GM12878 (cell line): ENCODE measurements around the gene RAF1. TPM values are rescaled to one million over a fixed set of nuclear protein-coding genes. Genes with fewer than 3 reads are reported as not detected.

Source experiments
- ATAC-seq: fragments of 200-7000 bp; cut with Tn5 transposase; 3 replicates; pipeline ENCODE4 v1.9.1; 2020; ENCODE audit warnings: mild to moderate bottlenecking, moderate library complexity
- BruUV-seq: library from RNA; stranded (reverse); fragments of 400-500 nt; replicated peaks from 2 replicates; lab custom pipeline; 2021; lab: Mats Ljungman, UMichigan
- CTCF ChIA-PET: fragments of 300-600 bp; sonication (Branson Sonifier 250); formaldehyde crosslinking; extraction: SDS; loops from one replicate; lab custom pipeline; 2021; ENCODE audit warnings: inconsistent platforms; lab: Yijun Ruan, JAX
- POLR2A ChIA-PET: fragments of 350-600 bp; formaldehyde crosslinking; extraction: SDS; loops from one replicate; lab custom pipeline; 2021; ENCODE audit warnings: inconsistent platforms; lab: Charles Lee
- RAD21 ChIA-PET: fragments of 300-600 bp; sonication (Branson Sonifier 250); formaldehyde crosslinking; loops from one replicate; lab custom pipeline; 2023; ENCODE audit warnings: antibody characterized with exemption; ENCODE audit not compliant: unreplicated experiment; lab: Charles Lee
- SMC1A ChIA-PET: fragments of 300-600 bp; sonication (Branson Sonifier 250); formaldehyde crosslinking; loops from one replicate; lab custom pipeline; 2023; ENCODE audit not compliant: unreplicated experiment, uncharacterized antibody; lab: Charles Lee
- DNase-seq: peaks from one replicate; pipeline ENCODE4 v3.0.0-alpha.2; 2011; ENCODE audit warnings: low read depth, low spot score
- FAIRE-seq: peaks from 3 replicates; lab custom pipeline; 2011; peaks lifted over from hg19 to GRCh38; lab: Jason Lieb, UNC
- H2AFZ ChIP-seq: 2 replicates; pipeline ENCODE4 v1.6.0; 2011; ENCODE audit warnings: low read depth, low read length, control low read depth; ENCODE audit not compliant: control insufficient read depth
- H3K27ac ChIP-seq: 2 replicates; pipeline ENCODE4 v1.5.1; 2011; ENCODE audit warnings: control low read depth; ENCODE audit not compliant: control insufficient read depth, insufficient read depth
- H3K27me3 ChIP-seq, 2 experiments: replicated peaks in 1 of 2; 2 replicates each; pipeline versions ENCODE4 v1.6.0 to v1.6.1; 2011; ENCODE audit warnings: low read length in 1 of 2; ENCODE audit not compliant: control insufficient read depth in 2 of 2, insufficient read depth in 2 of 2
- H3K36me3 ChIP-seq, 2 experiments: 2 replicates each; pipeline ENCODE4 v1.5.1; 2011; ENCODE audit warnings: low read length in 1 of 2; ENCODE audit not compliant: control insufficient read depth in 2 of 2, insufficient read depth in 2 of 2
- H3K4me1 ChIP-seq: 2 replicates; pipeline ENCODE4 v1.6.1; 2011; ENCODE audit warnings: mild to moderate bottlenecking, low read length, moderate library complexity, mixed read lengths; ENCODE audit not compliant: control insufficient read depth, insufficient read depth
- H3K4me2 ChIP-seq: 2 replicates; pipeline ENCODE4 v1.6.0; 2011; ENCODE audit warnings: control low read depth; ENCODE audit not compliant: control insufficient read depth, insufficient read depth
- H3K4me3 ChIP-seq: fragments of 200-600 bp; sonication (generic); 2 replicates; pipeline ENCODE4 v1.5.1; 2016
- H3K79me2 ChIP-seq: 2 replicates; pipeline ENCODE4 v1.6.0; 2011; ENCODE audit warnings: low read length; ENCODE audit not compliant: control insufficient read depth, insufficient read depth
- H3K9ac ChIP-seq: 2 replicates; pipeline ENCODE4 v1.8.0; 2011; ENCODE audit warnings: low read length, control low read depth, mixed read lengths; ENCODE audit not compliant: control insufficient read depth, insufficient read depth
- H3K9me3 ChIP-seq: replicated peaks from 3 replicates; pipeline ENCODE4 v1.5.1; 2011; ENCODE audit warnings: mild to moderate bottlenecking, low read length; ENCODE audit not compliant: control insufficient read depth, insufficient read depth
- H4K20me1 ChIP-seq: 2 replicates; pipeline ENCODE4 v1.6.0; 2011; ENCODE audit not compliant: control insufficient read depth, insufficient read depth
- CUX1 ChIP-seq: IDR thresholded peaks from 2 replicates; pipeline ENCODE4 v1.6.1; 2012; ENCODE audit warnings: improper control_type of control experiment, low read depth, low read length; ENCODE audit not compliant: insufficient replicate concordance
- FOXK2 ChIP-seq: fragments of 450-650 bp; IDR thresholded peaks from 2 replicates; pipeline ENCODE4 v1.6.1; 2017; ENCODE audit warnings: mild to moderate bottlenecking, moderate library complexity
- IKZF2 ChIP-seq, 2 experiments: fragments of 450-650 bp; IDR thresholded peaks; 2 replicates each; pipeline ENCODE4 v1.6.1; 2017; ENCODE audit warnings: mild to moderate bottlenecking in 2 of 2, moderate library complexity in 2 of 2
- IRF5 ChIP-seq: fragments of 450-650 bp; IDR thresholded peaks from 2 replicates; pipeline ENCODE4 v1.6.1; 2017; ENCODE audit warnings: borderline replicate concordance
- MYB ChIP-seq: fragments of 150-350 bp; IDR thresholded peaks from 2 replicates; pipeline ENCODE4 v1.6.1; 2014; ENCODE audit warnings: mild to moderate bottlenecking, low read depth, low read length, borderline replicate concordance
- NKRF ChIP-seq: fragments of 450-650 bp; conservative IDR thresholded peaks from 2 replicates; pipeline ENCODE4 v1.6.1; 2017; ENCODE audit warnings: mild to moderate bottlenecking, moderate library complexity
- NR2C1 ChIP-seq: fragments of 450-650 bp; IDR thresholded peaks from 2 replicates; pipeline ENCODE4 v1.6.1; 2017; ENCODE audit warnings: antibody characterized with exemption, mild to moderate bottlenecking, moderate library complexity
- PAX5 ChIP-seq: IDR thresholded peaks from 2 replicates; pipeline ENCODE4 v1.6.1; 2011; ENCODE audit warnings: low read depth, low read length, borderline replicate concordance
- POLR2A ChIP-seq: IDR thresholded peaks from 2 replicates; pipeline ENCODE4 v1.6.1; 2011; ENCODE audit warnings: low read depth, mild to moderate bottlenecking, low read length
- RFX5 ChIP-seq: IDR thresholded peaks from 2 replicates; pipeline ENCODE4 v1.6.1; 2011; ENCODE audit warnings: low read depth, low read length, improper control_type of control experiment
- SREBF2 ChIP-seq: IDR thresholded peaks from 2 replicates; pipeline ENCODE4 v1.6.1; 2012; ENCODE audit warnings: mild to moderate bottlenecking, low read length
- USF1 ChIP-seq: IDR thresholded peaks from 2 replicates; pipeline ENCODE4 v1.6.1; 2011; ENCODE audit warnings: borderline replicate concordance, low read depth, mild to moderate bottlenecking, moderate library complexity, mixed read lengths, low read length; ENCODE audit not compliant: insufficient read depth; ENCODE audit errors: extremely low read length
- WGBS: methylation state at CpG from one replicate; pipeline ENCODE4 v1.1.6; 2016; ENCODE audit warnings: low lambda C conversion rate; ENCODE audit not compliant: insufficient replicate concordance, insufficient coverage; ENCODE audit errors: missing lambda C conversion rate; 5-methylcytosine and 5-hydroxymethylcytosine counted together
- in situ Hi-C: fragments of 300-500 bp; cut with MboI; formaldehyde crosslinking; loops from 9 replicates; pipeline ENCODE4 v1.14.3; 2018; ENCODE audit warnings: mixed read lengths
- intact Hi-C: fragments of 100-400 bp; cut with micrococcal nuclease; formaldehyde crosslinking; loops from one replicate; pipeline ENCODE4 v1.14.2; 2022; ENCODE audit not compliant: unreplicated experiment
- polyA plus RNA-seq, 11 experiments: library from polyadenylated mRNA; depleted of rRNA in 4 of 11; unstranded in 6 of 11; stranded (reverse) in 5 of 11; fragments of >200 nt; fragmentation: Nextera tagmentation in 4 of 11; fragmentation: Illumina TruSeq in 1 of 11; extraction: Ambion mirVana in 4 of 11; extraction: Trizol in 1 of 11; gene quantifications; 1 replicate in 1 of 11; 2 replicates in 10 of 11; pipeline versions ENCODE4 v1.2.1 to v1.2.3, GENCODE V29; 2011 to 2016; ENCODE audit warnings: inconsistent platforms in 2 of 11, missing spikeins in 2 of 11, low read depth in 1 of 11
- total RNA-seq, 4 experiments: library from RNA; depleted of rRNA in 3 of 4; stranded (reverse); fragments of >200 nt in 3 of 4; fragmentation: Illumina TruSeq in 1 of 4; extraction: Trizol in 1 of 4; gene quantifications; 2 replicates each; pipeline versions ENCODE4 v1.2.1 to v1.2.3, GENCODE V29; 2013 to 2021

The RAF1 gene
- total and polyA plus RNA-seq, 10 of the 15 experiments (the other 5 are each of a cell fraction or from before 2014, with no cell fraction given): 20.4 to 151 (median 77.8) TPM

GRCh38 chr3:12677616-12678015 is 13.7 kb upstream of the RAF1 start:
- in situ Hi-C loops (no loop called here), intact Hi-C loops (no loop called here)
- ChIA-PET SMC1A (no interaction called here), POLR2A (interaction anchor here (0.5 kb wide), 1 partner anchor 122 kb away, joined by 5 read pairs; no protein-coding TSS in a partner anchor), CTCF (interaction anchor here (0.6 kb wide), 1 partner anchor 62 kb away, joined by 3 read pairs; no protein-coding TSS in a partner anchor), RAD21 (no interaction called here)
- TF ChIP-seq MYB: no peak
- TF ChIP-seq USF1: no peak
- TF ChIP-seq IRF5: no peak
- TF ChIP-seq CUX1: no peak
- TF ChIP-seq FOXK2: no peak
- no peak for TF ChIP-seq IKZF2 (IDR thresholded peaks at IDR 0.05)
- TF ChIP-seq POLR2A: no peak
- no peak for TF ChIP-seq PAX5
- TF ChIP-seq NKRF: no peak
- no peak for TF ChIP-seq SREBF2
- no peak for TF ChIP-seq RFX5
- no peak for TF ChIP-seq NR2C1
- Histone ChIP-seq H2AFZ (no peak overlapping the region), H4K20me1 (no peaks in the 10 kb centered on the region), H3K9me3 (no peaks in the 10 kb centered on the region), H3K79me2 (no peaks in the 10 kb centered on the region), H3K4me3 (no peak overlapping the region), H3K27ac (no peak overlapping the region), H3K4me1 (peaks cover 3% of the 10 kb centered on the region), H3K27me3 (no peaks in the 10 kb centered on the region), H3K9ac (no peak overlapping the region), H3K4me2 (no peak overlapping the region), H3K36me3 (no peaks in the 10 kb centered on the region)
- no peak for DNase-seq
- no peak for FAIRE-seq
- ATAC-seq: no peak
- WGBS: 36% methylated on average over 5 of the region's 6 CpGs
- BruUV-seq: no TSS peak
